Adrenal gland (tissue), 5 donors: ENCODE data around the gene CFAP57.

ENCODE experiments used
- CTCF ChIP-seq, 6 experiments: fragments of 450-650 bp in 4 of 6; fragments of 200-600 bp in 2 of 6; sonication (generic) in 1 of 6; IDR thresholded peaks; 1 replicate in 5 of 6; 2 replicates in 1 of 6; pipeline versions ENCODE4 v1.5.1 to v1.8.0; 2016 to 2021; ENCODE audit warnings: antibody characterized with exemption in 6 of 6, mild to moderate bottlenecking in 2 of 6, moderate library complexity in 1 of 6
- POLR2A ChIP-seq, 2 donors: fragments of 450-650 bp; IDR thresholded peaks; one replicate each; pipeline ENCODE4 v1.6.1; 2017; ENCODE audit warnings: antibody characterized with exemption in 2 of 2, mild to moderate bottlenecking in 2 of 2, moderate library complexity in 1 of 2
- donor health status: DM: no; HTN: no; CAD: no.

- no peak for TF ChIP-seq CTCF (IDR thresholded peaks at IDR 0.05)
- TF ChIP-seq POLR2A (IDR thresholded peaks at IDR 0.05): no peak
Measured at GRCh38 chr1:43250351-43250761, 78.2 kb downstream of the CFAP57 start.
